SK-N-MC (cell line): ENCODE measurements around the gene CPSF7.

ENCODE experiments used
- EZH2 ChIP-seq: fragments of 200-600 bp; sonication (generic); IDR thresholded peaks from one replicate; pipeline ENCODE4 v1.6.1; 2017; ENCODE audit warnings: antibody characterized with exemption
- FOXP2 ChIP-seq: optimal IDR thresholded peaks from 2 replicates; pipeline ENCODE3; 2011; ENCODE audit warnings: mild to moderate bottlenecking, moderate library complexity; ENCODE audit not compliant: insufficient read depth; ENCODE audit errors: extremely low read length, control extremely low read depth
- POLR2AphosphoS5 ChIP-seq: IDR thresholded peaks from 2 replicates; pipeline ENCODE4 v1.6.1; 2012; ENCODE audit warnings: mild to moderate bottlenecking, low read depth, low read length, borderline replicate concordance

DNA sequence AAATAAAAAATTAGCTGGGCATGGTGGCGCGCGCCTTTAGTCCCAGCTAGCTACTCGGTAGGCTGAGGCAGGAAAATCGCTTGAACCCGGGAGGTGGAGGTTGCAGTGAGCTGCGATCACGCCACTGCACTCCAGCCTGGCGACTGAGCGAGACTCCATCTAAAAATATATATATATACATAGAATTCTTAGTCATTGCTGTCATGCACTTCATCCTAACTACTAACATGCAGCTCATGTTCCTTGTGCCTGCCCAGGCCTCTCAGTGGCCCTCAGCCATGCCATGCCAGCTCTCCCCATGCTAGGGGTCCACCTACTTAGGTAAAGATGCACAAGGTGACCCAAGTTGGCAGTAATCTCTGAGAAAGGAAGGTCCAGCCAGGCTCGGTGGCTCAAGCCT is 71.2 kb downstream of the CPSF7 start:
- TF ChIP-seq EZH2 (no peak), POLR2AphosphoS5 (no peak), FOXP2 (no peak)
